Mucosa of stomach (tissue), 1 donor: ENCODE data around the gene EPC2.

Source experiments
- H3K27me3 ChIP-seq: one replicate; pipeline ENCODE4 v1.7.0; 2013; ENCODE audit warnings: mild to moderate bottlenecking, low read length; ENCODE audit not compliant: control insufficient read depth, insufficient read depth
- H3K36me3 ChIP-seq: one replicate; pipeline ENCODE4 v1.7.0; 2013; ENCODE audit warnings: low read length; ENCODE audit not compliant: control insufficient read depth, insufficient read depth
- H3K4me1 ChIP-seq: one replicate; pipeline ENCODE4 v1.7.0; 2013; ENCODE audit warnings: mild to moderate bottlenecking, low read length; ENCODE audit not compliant: control insufficient read depth, insufficient read depth
- H3K4me3 ChIP-seq: one replicate; pipeline ENCODE4 v1.7.0; 2013; ENCODE audit warnings: low read length
- H3K9ac ChIP-seq: one replicate; pipeline ENCODE4 v1.7.0; 2013; ENCODE audit warnings: mild to moderate bottlenecking, low read length, moderate library complexity
- H3K9me3 ChIP-seq: one replicate; pipeline ENCODE4 v1.7.0; 2013; ENCODE audit warnings: mild to moderate bottlenecking, low read length, moderate library complexity; ENCODE audit not compliant: control insufficient read depth
- donor health status: Pancreatic carcinoma.

EPC2 gene

DNA sequence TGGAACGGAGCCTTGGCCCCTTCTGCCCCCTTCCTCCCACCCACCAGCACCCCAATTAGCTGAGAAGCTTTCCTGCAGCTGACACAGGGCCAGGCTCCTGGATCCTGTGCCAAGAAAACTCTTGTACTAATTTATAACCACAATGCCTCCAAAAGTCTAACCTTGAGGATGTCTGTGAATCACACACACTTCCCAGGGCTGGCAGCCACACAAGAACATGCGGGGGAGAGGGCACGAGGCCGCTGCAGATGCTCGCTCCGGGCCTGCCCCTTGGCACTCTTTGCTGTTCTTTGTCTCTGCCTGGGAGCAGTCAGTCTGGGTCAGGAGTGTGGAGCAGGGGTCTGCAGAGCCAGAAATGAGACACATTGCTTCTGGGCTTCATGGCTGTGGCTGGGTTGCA is 167.8 kb downstream of the EPC2 start:
- Histone ChIP-seq H3K36me3 (no peaks in the 10 kb centered on the region), H3K4me1 (peaks cover 16% of the 10 kb centered on the region), H3K4me3 (no peak overlapping the region), H3K9me3 (no peaks in the 10 kb centered on the region), H3K9ac (no peak overlapping the region), H3K27me3 (no peaks in the 10 kb centered on the region)

GRCh38 chr2:148813603-148814065 is 169.1 kb downstream of the EPC2 start:
- Histone ChIP-seq H3K4me1 (peaks cover 16% of the 10 kb centered on the region), H3K9ac (no peak overlapping the region), H3K36me3 (no peaks in the 10 kb centered on the region), H3K27me3 (no peaks in the 10 kb centered on the region), H3K4me3 (no peak overlapping the region), H3K9me3 (no peaks in the 10 kb centered on the region)

DNA sequence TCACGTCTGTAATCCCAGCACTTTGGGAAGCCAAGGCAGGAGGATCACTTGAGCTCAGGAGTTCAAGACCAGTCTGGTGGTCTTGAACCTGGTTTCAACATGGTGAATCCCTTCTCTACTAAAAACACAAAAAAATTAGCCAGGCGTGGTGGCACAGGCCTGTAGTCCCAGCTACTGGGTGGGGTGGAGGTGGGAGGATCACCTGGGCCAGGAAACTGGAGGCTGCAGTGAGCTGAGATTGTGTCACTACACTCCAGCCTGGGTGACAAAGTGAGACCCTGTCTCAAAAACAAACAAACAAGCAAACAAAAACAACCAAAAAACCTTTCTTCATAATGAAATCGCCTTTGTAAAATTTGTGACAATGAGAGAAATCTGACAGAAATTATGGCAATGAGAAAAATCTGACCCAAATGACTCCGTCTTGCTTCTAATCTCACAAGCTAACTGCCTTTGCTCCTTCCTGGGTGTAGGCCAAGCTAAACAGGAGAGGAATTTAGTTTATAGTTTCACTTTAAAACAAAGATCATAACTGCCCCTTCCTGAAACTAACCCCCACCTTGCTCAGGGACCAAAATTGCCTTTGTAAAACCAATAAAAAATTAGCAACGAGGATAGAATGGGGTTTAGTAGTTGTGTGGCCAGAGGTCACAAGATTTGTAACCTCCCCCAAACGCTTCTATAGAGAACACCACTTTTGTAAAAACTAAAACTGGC is 169.8 kb downstream of the EPC2 start:
- Histone ChIP-seq H3K4me3 (peak overlapping the region; percentile 41), H3K9ac (peak overlapping the region; percentile 53), H3K9me3 (no peaks in the 10 kb centered on the region), H3K27me3 (no peaks in the 10 kb centered on the region), H3K4me1 (peaks cover 16% of the 10 kb centered on the region), H3K36me3 (no peaks in the 10 kb centered on the region)

DNA sequence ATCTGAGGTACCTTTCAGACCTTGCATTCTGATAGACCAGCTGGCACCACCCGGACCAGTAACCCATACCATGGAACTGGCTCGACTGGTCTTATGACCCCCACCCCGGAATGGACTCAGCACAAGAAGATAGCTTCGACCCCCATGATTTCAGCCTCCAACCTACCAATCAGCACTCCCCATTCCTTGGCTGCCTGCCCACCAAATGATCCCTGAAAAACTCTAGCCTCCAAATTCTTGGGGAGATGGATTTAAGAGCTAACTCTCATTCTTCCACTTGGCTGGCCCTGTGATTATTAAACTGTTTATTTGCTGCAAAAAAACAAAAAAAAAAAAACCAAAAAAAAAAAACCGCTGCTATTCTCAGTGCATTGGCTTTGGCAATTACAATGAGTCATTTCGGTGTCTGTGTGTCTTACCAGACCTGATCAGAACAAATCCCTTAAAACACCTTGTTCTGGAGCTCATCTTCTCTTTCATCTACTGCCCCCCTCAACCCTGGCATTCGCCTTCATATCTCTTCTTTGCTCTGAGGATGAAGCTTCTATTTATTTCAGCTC is 170.4 kb downstream of the EPC2 start:
- H3K4me3 ChIP-seq = peak overlapping the region; percentile 41
- peak overlapping the region; percentile 53 for H3K9ac ChIP-seq
- peaks cover 16% of the 10 kb centered on the region for H3K4me1 ChIP-seq

DNA sequence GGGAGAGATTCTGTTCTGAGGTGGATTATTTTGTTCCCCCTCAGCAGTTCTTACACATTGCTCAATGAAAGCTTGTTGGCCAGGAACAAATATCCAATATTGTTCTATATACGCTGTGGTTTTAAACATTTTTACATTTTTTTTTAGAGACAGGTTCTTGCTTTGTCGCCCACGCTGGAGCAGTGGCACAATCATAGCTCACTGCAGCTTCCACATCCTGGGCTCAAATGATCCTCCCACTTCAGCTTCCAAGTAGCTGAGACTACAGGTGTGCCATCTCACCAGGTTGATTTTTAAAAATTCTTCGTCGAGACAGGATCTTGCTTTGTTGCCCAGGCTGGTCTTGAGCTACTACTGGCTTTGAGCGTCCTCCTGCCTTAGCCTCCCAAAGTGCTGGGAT is 171.6 kb downstream of the EPC2 start:
- Histone ChIP-seq H3K27me3 (no peaks in the 10 kb centered on the region), H3K4me3 (no peak overlapping the region), H3K4me1 (peaks cover 16% of the 10 kb centered on the region), H3K9me3 (no peaks in the 10 kb centered on the region), H3K9ac (no peak overlapping the region), H3K36me3 (no peaks in the 10 kb centered on the region)

More for the DNA sequence above, 170.4 kb downstream of the EPC2 start:
- Histone ChIP-seq H3K36me3 (no peaks in the 10 kb centered on the region), H3K27me3 (no peaks in the 10 kb centered on the region), H3K9me3 (no peaks in the 10 kb centered on the region)

DNA sequence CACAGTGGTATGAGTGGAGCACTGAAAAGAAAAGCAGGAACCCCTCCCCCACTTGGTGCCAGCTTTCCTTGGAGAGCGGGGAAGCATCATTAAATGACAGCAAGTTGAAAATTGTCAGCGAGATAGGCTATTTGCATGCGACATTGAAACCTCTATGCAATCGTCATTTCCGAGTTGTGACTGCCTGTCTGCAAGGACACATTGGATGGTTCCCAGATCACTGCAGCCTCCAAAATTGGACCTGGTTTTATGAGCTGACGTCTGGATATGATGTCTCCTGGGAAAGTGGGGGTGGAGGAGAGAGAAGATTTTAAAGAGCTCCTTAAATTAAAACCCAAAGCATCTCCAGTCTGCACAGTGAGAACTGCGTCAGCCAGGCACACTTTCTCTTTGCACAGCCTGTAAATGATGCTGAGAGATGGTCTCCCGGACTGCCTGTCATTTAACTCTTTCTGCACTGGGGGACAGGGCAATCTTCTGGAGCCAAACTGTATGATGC is 172.7 kb downstream of the EPC2 start:
- Histone ChIP-seq H3K4me1 (peaks cover 16% of the 10 kb centered on the region), H3K4me3 (no peak overlapping the region), H3K9ac (no peak overlapping the region), H3K36me3 (no peaks in the 10 kb centered on the region), H3K9me3 (no peaks in the 10 kb centered on the region), H3K27me3 (no peaks in the 10 kb centered on the region)

GRCh38 chr2:148819019-148819585 is 174.6 kb downstream of the EPC2 start:
- no peaks in the 10 kb centered on the region for H3K9me3 ChIP-seq
- no peaks in the 10 kb centered on the region for H3K36me3 ChIP-seq
- no peak overlapping the region for H3K4me3 ChIP-seq
- no peaks in the 10 kb centered on the region for H3K27me3 ChIP-seq
- H3K4me1 ChIP-seq = peaks cover 11% of the 10 kb centered on the region
- H3K9ac ChIP-seq = no peak overlapping the region

DNA sequence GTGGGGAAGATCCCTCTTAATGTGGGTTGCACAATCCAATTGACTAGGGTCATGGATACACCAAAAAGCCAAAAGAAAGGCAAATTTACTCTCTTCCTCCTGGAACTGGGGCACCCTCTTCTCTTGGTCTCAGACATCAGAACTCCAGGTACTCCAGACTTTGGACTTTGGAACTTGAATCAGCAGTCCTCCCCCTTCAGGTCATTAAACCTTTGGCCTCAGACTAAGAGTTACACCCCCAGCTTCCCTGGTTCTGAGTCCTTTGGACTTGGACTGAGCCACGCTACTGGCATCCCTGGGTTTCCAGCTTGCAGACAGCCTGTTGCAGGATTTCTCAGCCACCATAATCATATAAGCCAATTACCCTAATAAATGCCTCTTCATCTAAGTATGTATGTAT is 179.6 kb downstream of the EPC2 start:
- Histone ChIP-seq H3K4me3 (no peak overlapping the region), H3K4me1 (no peaks in the 10 kb centered on the region), H3K27me3 (no peaks in the 10 kb centered on the region)

DNA sequence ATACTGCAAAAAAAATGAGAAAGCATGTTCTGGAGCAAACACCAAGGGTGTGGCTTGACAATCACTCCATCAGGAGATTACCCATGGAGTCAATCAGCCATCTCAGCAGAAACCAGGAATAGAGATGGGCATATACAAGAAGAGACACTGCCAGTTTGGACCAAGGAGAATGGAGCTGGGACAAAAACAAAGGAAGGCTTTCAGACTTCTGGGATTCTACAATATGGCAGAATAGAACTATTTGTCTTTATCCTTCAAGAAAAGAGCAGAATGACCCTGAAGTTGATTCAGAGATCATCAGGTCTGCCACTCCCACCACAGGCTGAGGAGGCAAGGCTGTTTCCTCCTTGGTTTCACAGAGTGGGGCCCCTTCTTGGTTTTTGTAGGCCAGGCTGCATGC is 182.2 kb downstream of the EPC2 start:
- Histone ChIP-seq H3K9ac (no peak overlapping the region), H3K27me3 (no peaks in the 10 kb centered on the region), H3K36me3 (no peaks in the 10 kb centered on the region), H3K9me3 (no peaks in the 10 kb centered on the region), H3K4me1 (no peaks in the 10 kb centered on the region), H3K4me3 (no peak overlapping the region)

More for the DNA sequence above, 179.6 kb downstream of the EPC2 start:
- Histone ChIP-seq H3K36me3 (no peaks in the 10 kb centered on the region), H3K9me3 (no peaks in the 10 kb centered on the region), H3K9ac (no peak overlapping the region)

DNA sequence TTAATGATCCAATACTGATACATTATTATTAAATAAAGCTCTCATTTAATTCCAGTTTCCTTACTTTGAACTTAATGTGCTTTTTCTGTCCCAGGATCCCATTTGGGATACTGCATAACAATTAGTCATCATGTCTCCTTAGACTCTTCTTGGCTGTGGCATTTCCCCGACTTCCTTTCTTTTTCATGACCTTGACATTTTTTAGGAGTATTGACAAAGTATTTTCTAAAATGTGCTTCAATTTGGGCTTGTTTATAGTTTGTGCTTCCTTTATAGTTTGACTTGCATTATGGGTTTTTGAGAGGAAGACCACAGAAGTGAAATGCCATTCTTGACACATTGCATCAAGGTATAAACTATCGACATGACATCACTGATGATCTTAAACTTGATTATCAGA is 184.4 kb downstream of the EPC2 start:
- Histone ChIP-seq H3K9ac (no peak overlapping the region), H3K36me3 (no peaks in the 10 kb centered on the region), H3K4me3 (no peak overlapping the region), H3K27me3 (no peaks in the 10 kb centered on the region), H3K9me3 (no peaks in the 10 kb centered on the region), H3K4me1 (no peaks in the 10 kb centered on the region)

DNA sequence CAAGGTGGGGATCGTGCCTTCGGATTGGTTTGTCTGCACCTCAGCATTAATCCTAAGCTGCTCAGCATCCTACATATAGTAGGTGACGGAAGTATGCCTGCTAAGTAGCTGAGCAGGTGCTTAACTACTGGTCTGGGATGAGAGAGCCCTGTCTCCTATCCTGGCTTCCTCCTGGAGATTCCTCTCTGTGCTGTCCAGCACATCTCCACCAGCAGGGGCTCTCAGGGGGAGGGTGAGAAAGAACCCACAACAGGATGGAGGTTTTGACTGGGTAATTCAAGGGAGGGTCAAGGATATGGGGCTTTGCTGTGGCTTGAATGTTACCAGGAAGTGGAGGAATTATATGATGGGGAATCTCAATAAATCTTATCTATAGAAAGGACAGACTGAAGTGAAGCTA is 185.1 kb downstream of the EPC2 start:
- H3K9me3 ChIP-seq = no peaks in the 10 kb centered on the region
- H3K9ac ChIP-seq = no peak overlapping the region
- H3K27me3 ChIP-seq = no peaks in the 10 kb centered on the region
- no peaks in the 10 kb centered on the region for H3K4me1 ChIP-seq
- H3K4me3 ChIP-seq = no peak overlapping the region
- no peaks in the 10 kb centered on the region for H3K36me3 ChIP-seq

DNA sequence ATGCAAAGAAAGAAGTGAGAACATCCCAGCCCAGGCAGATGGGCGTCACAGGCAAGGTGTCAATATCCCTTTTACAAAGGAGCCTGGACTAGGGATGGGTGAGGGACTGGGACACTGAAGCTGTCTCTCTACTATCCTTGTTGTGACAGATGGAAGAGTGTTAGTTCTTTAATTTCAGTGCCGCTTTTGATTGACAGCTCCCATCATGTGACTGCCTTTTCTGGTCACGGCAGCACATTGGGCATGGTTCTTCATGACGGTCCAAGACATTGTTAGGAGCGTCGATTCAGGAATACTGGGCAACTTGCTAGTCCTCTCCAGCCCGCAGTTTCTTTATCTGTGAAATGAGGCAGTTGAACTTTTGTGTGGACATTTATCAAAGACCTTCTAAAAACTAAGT is 188.1 kb downstream of the EPC2 start:
- Histone ChIP-seq H3K4me1 (no peaks in the 10 kb centered on the region), H3K4me3 (no peak overlapping the region), H3K9me3 (no peaks in the 10 kb centered on the region), H3K36me3 (no peaks in the 10 kb centered on the region), H3K9ac (no peak overlapping the region), H3K27me3 (no peaks in the 10 kb centered on the region)
